D721Med (cell line): ENCODE results near the gene PTPRT.

Experiments
- DNase-seq: peaks from one replicate; pipeline ENCODE4 v3.0.0; 2011; ENCODE audit warnings: low spot score; ENCODE audit not compliant: insufficient read length
- FAIRE-seq: peaks from 2 replicates; lab custom pipeline; 2011; peaks lifted over from hg19 to GRCh38; lab: Jason Lieb, UNC
- TF ChIP-seq, protein P1 (sequence below): IDR thresholded peaks from 2 replicates; pipeline ENCODE4 v1.5.1; 2012; ENCODE audit warnings: mild to moderate bottlenecking, control low read depth; ENCODE audit not compliant: insufficient read depth; ENCODE audit errors: missing control alignments

Gene PTPRT

DNA sequence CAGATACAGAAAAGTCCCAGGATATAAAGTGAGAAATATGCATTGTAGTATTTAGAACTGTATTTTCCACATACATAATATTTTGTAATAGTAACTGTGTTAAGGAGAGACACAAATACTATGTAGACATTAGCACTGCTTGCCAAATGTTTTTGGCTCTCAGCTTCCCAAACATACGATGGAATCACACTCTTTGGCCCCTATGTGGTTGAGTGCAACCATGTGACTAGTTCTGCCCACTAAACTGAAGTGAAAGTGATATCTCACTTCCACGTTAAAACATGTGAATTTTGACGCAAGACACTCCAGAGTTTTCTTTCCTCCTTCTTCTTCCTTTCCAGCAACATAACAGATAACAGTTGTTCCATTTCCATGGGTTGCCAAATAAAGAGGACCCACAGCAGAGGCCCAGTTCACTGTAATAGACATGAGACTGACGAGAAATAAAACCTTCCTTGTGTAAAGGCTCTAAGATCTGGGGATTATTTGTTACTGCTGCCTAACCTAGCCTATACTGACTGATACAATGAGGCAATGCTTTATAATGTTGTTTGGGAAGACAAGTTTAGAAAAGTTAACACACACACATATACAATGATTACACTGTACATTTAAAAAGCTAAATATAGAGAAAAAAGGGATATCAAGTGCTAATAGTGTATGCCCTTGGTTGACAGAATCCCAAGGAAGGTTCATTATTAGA lies 97.2 kb downstream of the PTPRT start:
- DNase-seq (no peak), FAIRE-seq (no peak)
- TF ChIP-seq, protein P1, sequence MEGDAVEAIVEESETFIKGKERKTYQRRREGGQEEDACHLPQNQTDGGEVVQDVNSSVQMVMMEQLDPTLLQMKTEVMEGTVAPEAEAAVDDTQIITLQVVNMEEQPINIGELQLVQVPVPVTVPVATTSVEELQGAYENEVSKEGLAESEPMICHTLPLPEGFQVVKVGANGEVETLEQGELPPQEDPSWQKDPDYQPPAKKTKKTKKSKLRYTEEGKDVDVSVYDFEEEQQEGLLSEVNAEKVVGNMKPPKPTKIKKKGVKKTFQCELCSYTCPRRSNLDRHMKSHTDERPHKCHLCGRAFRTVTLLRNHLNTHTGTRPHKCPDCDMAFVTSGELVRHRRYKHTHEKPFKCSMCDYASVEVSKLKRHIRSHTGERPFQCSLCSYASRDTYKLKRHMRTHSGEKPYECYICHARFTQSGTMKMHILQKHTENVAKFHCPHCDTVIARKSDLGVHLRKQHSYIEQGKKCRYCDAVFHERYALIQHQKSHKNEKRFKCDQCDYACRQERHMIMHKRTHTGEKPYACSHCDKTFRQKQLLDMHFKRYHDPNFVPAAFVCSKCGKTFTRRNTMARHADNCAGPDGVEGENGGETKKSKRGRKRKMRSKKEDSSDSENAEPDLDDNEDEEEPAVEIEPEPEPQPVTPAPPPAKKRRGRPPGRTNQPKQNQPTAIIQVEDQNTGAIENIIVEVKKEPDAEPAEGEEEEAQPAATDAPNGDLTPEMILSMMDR: no peak

DNA sequence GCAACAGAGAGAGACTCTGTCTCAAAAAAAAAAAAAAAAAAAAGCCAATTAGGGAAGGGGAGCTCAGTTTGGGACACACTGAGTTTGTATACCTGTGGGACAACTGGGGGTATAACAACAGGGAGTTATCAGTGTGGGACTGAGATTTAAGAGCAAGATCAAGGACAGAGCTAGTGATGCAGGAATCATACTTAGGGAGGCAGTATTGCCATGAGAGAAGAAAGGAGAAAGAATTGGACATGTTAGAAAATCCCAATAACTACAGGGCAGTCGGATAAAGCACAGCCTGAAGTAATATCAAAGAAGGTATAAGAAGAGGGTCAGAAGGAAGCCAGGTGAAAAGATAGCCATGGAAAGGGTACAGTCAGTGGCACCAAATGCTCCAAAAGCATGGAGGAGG lies 121.2 kb downstream of the PTPRT start:
- no peak for DNase-seq
- FAIRE-seq: no peak
- TF ChIP-seq, protein P1: no peak

DNA sequence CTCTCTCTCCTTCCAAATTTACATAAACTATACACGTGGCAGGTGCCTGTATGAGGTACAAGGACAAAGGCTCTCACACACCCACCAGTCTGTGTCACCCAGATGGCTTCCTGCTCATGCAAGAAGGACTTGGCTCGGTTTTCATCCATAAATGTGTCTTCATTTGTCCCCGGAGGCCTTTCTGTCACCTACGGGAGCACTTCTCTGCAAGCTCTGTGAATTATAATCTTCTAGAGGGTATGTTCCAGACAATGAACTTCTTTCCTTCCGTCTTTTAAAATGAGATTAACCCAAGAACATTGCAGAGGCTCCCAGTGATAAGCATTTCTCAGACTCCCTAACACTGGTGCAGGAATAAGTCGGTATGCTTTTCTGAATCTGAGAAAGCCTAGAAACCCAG lies 123.6 kb downstream of the PTPRT start:
- TF ChIP-seq, protein P1: no peak
- DNase-seq (no peak), FAIRE-seq (no peak)

DNA sequence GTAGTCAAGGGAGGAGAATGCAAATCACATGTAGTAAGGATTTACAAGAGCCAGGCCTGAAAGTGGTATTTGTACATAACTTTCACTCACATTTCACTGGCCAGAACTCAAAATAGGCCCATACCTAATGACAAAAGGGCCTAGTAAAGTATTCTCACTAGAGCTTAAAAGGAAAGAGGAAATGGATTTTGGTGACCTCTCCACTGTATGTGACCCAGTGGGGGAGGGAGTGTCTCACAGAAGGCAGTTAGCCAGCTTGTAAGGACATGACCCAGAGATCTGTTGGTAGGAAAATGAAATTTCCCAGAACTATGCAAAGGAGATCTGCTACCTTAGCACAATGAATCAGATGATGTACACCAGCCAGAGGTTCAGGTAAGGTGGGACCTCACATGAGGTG lies 124.4 kb downstream of the PTPRT start:
- no peak for FAIRE-seq

DNA sequence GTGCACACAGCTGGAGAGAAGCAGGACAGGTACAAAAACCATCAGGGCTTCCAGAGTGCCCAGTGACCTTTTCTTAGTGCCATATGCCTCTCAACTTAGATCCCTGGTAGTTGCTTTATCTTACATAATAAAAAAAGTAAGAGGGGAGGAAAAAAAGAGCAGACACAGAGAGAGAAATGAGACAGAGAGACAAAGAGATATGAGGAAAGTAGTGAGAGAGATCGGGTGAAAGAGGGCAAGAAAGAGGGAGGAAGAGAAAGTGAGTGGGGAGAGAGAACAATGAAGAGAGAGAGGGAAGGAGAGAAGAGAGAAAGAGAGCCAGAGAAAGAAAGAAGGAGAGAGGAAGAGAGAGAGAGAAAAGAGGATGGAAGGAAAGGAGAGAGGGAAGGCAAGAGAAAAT lies 131.6 kb downstream of the PTPRT start:
- no peak for FAIRE-seq
- TF ChIP-seq, protein P1: no peak
- DNase-seq: no peak

More for the DNA sequence above, 124.4 kb downstream of the PTPRT start:
- DNase-seq: no peak
- TF ChIP-seq, protein P1: no peak

DNA sequence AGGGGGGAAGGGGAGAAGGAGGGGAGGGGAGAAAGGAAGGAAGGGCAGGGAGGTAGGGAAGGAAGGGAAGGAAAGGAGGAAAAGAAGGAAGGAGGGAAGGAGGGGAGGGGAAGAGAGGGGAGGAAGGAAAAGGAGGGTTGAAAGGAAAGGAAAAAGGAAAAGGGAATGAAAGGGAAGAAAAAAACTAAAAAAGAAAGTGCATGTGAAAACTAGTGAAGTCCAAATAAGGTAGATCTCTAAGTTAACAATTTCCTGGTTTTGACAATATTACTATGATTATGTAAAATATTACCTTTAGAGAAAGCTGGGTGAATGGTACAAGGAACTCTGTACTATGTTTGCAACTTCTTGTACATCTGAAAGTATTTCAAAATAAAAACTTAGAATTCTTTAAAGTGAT lies 132.4 kb downstream of the PTPRT start:
- TF ChIP-seq, protein P1: no peak
- FAIRE-seq (no peak), DNase-seq (no peak)

DNA sequence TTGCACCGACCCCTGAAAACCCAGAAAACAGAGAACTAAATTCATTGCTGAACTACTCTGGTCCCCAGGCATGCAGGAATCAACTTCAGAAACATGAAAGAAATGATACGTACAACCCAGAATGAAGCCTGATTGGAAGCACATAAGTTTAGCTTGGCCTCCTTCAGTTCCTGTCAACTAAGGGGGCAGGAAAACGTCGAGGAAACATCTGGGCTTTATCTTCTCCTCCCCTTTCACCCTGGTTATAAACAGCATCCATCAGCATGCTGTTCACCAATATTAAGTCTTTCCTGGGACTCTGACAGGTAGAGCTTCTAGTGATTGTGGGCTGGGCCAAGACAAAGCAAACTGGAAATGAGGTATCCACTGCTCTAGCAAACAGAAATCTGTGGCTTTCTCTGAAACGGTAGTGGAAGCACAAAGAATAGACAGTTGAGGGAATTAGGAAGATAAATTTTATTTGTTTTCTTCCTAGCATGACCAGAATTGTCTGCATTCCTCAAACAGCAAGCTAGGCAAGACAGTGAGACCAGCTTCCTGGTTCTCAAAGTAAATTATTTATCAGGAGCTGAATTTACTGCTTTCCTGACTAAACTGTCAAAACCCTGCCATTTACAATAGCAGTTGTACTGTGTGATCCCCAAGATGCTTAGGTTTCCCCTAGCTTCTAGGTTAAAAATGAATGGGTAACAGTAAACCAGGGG lies 134.4 kb downstream of the PTPRT start:
- DNase-seq (no peak), FAIRE-seq (no peak)
- TF ChIP-seq, protein P1: no peak
